B cell (primary cell): ENCODE data around the gene NOXA1.

Source experiments
- CTCF ChIP-seq: fragments of 200-600 bp; IDR thresholded peaks from one replicate; pipeline ENCODE4 v1.8.0; 2022; ENCODE audit warnings: antibody characterized with exemption, mild to moderate bottlenecking
- EZH2 ChIP-seq: IDR thresholded peaks from 2 replicates; pipeline ENCODE4 v1.6.1; 2012; ENCODE audit warnings: borderline replicate concordance, low read depth, mild to moderate bottlenecking, moderate library complexity, low read length; ENCODE audit not compliant: insufficient read depth, poor library complexity, severe bottlenecking

- TF ChIP-seq CTCF (no peak), EZH2 (no peak)
Observed at GRCh38 chr9:137467896-137468295, 44.7 kb downstream of the NOXA1 start.
